Ishikawa (cell line): ENCODE results near the gene MRPS6.

Source experiments
- CEBPB ChIP-seq: IDR thresholded peaks from 2 replicates; pipeline ENCODE4 v1.6.1; 2012
- CREB1 ChIP-seq: IDR thresholded peaks from 2 replicates; pipeline ENCODE4 v1.6.1; 2012; ENCODE audit warnings: low read depth
- EGR1 ChIP-seq: IDR thresholded peaks from 2 replicates; pipeline ENCODE4 v1.6.1; 2012
- EP300 ChIP-seq: IDR thresholded peaks from 2 replicates; pipeline ENCODE4 v1.6.1; 2012; ENCODE audit warnings: borderline replicate concordance
- FOXM1 ChIP-seq: IDR thresholded peaks from 2 replicates; pipeline ENCODE4 v1.6.1; 2012; ENCODE audit warnings: low read depth, borderline replicate concordance
- NFIC ChIP-seq: IDR thresholded peaks from 2 replicates; pipeline ENCODE4 v1.6.1; 2012
- RAD21 ChIP-seq: IDR thresholded peaks from 2 replicates; pipeline ENCODE4 v1.6.1; 2012; ENCODE audit warnings: low read depth
- TAF1 ChIP-seq: IDR thresholded peaks from 2 replicates; pipeline ENCODE4 v1.6.1; 2012; ENCODE audit warnings: low read depth, mild to moderate bottlenecking
- TCF12 ChIP-seq: IDR thresholded peaks from 2 replicates; pipeline ENCODE4 v1.6.1; 2012; ENCODE audit warnings: low read depth
- TEAD4 ChIP-seq: IDR thresholded peaks from 2 replicates; pipeline ENCODE4 v1.6.1; 2012
- YY1 ChIP-seq: IDR thresholded peaks from 2 replicates; pipeline ENCODE4 v1.6.1; 2012; ENCODE audit warnings: low read depth
- ZBTB7A ChIP-seq: IDR thresholded peaks from 2 replicates; pipeline ENCODE4 v1.6.1; 2012; ENCODE audit warnings: low read depth
- TF ChIP-seq, protein P1 (sequence below): IDR thresholded peaks from 2 replicates; pipeline ENCODE4 v1.6.1; 2012
- TF ChIP-seq, protein P2 (sequence below): IDR thresholded peaks from 2 replicates; pipeline ENCODE4 v1.6.1; 2012; ENCODE audit warnings: low read depth, mild to moderate bottlenecking
- TF ChIP-seq, protein P3 (sequence below): IDR thresholded peaks from 2 replicates; pipeline ENCODE4 v1.6.1; 2012

Gene MRPS6

DNA sequence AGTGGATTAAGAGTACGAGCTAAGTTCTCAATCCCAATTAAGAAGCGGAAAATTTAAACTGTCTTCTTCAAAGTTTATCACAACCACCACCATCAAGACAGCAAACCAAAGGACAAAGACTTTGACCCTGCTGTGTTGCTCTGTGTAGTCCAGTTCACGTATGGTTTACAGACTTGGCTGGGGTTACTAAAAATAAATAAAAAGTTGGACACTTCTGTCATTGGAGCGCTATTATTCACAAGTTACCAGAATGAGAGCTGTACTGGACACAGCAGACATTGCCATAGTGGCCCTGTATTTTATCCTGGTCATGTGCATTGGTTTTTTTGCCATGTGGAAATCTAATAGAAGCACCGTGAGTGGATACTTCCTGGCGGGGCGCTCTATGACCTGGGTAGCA is 21.6 kb downstream of the MRPS6 start:
- TF ChIP-seq NFIC, result no peak
- TF ChIP-seq RAD21, result no peak
- TF ChIP-seq YY1, result no peak
- TF ChIP-seq ZBTB7A, result no peak
- no peak for TF ChIP-seq CEBPB
- no peak for TF ChIP-seq TEAD4
- TF ChIP-seq TCF12, result no peak
- TF ChIP-seq EGR1, result no peak

DNA sequence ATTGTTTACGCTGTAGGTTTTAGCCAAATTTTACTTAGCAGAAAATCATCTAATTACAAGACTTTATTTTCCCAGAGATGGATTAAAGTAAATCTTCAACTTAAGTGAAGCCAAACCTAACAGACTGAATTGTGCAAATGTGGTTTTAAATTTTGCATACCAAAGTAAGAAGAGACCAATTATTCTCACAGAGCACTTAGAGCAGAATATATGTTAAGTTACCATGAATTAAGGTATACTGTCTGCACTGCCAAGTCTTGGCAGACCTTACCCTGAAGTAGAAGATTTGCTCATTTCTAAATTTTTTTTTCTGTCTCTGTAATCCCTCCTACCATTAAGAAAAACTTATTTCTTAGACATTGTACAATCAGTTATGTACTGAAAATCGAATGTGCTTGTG is 24.1 kb downstream of the MRPS6 start:
- no peak for TF ChIP-seq ZBTB7A
- TF ChIP-seq YY1, result no peak
- TF ChIP-seq, protein P1, sequence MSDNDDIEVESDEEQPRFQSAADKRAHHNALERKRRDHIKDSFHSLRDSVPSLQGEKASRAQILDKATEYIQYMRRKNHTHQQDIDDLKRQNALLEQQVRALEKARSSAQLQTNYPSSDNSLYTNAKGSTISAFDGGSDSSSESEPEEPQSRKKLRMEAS, result no peak
- TF ChIP-seq CEBPB, result no peak
- TF ChIP-seq TEAD4, result no peak
- TF ChIP-seq NFIC, result no peak
- TF ChIP-seq EGR1, result no peak
- TF ChIP-seq, protein P2, sequence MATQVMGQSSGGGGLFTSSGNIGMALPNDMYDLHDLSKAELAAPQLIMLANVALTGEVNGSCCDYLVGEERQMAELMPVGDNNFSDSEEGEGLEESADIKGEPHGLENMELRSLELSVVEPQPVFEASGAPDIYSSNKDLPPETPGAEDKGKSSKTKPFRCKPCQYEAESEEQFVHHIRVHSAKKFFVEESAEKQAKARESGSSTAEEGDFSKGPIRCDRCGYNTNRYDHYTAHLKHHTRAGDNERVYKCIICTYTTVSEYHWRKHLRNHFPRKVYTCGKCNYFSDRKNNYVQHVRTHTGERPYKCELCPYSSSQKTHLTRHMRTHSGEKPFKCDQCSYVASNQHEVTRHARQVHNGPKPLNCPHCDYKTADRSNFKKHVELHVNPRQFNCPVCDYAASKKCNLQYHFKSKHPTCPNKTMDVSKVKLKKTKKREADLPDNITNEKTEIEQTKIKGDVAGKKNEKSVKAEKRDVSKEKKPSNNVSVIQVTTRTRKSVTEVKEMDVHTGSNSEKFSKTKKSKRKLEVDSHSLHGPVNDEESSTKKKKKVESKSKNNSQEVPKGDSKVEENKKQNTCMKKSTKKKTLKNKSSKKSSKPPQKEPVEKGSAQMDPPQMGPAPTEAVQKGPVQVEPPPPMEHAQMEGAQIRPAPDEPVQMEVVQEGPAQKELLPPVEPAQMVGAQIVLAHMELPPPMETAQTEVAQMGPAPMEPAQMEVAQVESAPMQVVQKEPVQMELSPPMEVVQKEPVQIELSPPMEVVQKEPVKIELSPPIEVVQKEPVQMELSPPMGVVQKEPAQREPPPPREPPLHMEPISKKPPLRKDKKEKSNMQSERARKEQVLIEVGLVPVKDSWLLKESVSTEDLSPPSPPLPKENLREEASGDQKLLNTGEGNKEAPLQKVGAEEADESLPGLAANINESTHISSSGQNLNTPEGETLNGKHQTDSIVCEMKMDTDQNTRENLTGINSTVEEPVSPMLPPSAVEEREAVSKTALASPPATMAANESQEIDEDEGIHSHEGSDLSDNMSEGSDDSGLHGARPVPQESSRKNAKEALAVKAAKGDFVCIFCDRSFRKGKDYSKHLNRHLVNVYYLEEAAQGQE, result no peak
- TF ChIP-seq RAD21, result no peak
- TF ChIP-seq TAF1, result no peak
- TF ChIP-seq EP300, result no peak
- no peak for TF ChIP-seq CREB1
- TF ChIP-seq FOXM1, result no peak
- no peak for TF ChIP-seq TCF12
- TF ChIP-seq, protein P3, sequence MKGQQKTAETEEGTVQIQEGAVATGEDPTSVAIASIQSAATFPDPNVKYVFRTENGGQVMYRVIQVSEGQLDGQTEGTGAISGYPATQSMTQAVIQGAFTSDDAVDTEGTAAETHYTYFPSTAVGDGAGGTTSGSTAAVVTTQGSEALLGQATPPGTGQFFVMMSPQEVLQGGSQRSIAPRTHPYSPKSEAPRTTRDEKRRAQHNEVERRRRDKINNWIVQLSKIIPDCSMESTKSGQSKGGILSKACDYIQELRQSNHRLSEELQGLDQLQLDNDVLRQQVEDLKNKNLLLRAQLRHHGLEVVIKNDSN, result no peak

DNA sequence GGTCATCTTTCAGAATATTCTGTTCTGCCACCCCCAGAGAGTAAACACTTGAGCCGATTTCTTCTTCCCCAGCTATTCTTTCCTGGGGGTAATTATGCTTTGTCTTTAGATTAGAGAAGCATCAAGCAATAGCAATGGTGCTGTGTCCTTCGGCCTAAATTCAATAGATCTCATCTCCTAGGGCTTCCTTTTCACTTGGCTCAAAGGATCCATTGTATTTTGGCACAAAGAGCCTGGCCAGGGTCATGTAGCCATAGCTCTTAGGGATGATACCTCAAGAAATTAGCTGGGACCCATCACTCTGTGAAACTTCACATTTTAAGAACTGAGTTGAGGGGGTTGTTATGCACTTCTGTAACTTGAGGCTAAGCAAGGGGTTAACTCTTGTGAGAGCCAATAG is 27.0 kb downstream of the MRPS6 start:
- TF ChIP-seq EP300 (no peak), ZBTB7A (no peak), TCF12 (no peak), NFIC (no peak), FOXM1 (no peak), EGR1 (no peak), CREB1 (no peak), RAD21 (no peak), YY1 (no peak), TEAD4 (no peak), CEBPB (no peak), TAF1 (no peak)
- TF ChIP-seq, protein P3, result no peak
- TF ChIP-seq, protein P2, result no peak
- TF ChIP-seq, protein P1, result no peak

DNA sequence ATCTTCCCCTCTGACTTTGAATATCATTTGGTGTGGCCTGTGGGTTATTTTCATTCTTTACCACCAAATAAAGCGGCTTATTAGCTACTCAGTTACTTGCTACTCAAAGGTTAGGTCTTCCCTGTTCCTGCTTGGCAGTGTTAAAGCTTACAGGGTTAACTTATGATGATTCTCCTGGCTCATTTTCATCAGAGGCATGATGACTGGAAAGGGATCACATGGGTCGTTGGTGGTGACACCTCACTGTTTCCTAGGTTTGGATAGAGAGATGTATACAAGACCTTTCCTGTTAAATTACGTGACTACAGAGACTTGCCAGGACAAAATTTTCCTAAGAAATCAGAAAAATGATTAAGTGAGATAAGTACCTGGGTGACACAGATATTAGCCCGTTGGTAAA is 27.4 kb downstream of the MRPS6 start:
- TF ChIP-seq TAF1 (no peak), FOXM1 (no peak), YY1 (no peak), CREB1 (no peak), EP300 (no peak), RAD21 (no peak), TEAD4 (no peak), EGR1 (no peak), TCF12 (no peak), CEBPB (no peak), ZBTB7A (no peak), NFIC (no peak)
- TF ChIP-seq, protein P1, result no peak
- TF ChIP-seq, protein P2, result no peak
- TF ChIP-seq, protein P3, result no peak
